Measurements from ENCODE around the gene NDUFV1. TPM values are rescaled to one million over a fixed set of nuclear protein-coding genes. Genes with fewer than 3 reads are reported as not detected.

Gene NDUFV1
- polyA plus RNA-seq, 1 of the 3 experiments (the other 2 are of a cell fraction), result 278 TPM

GRCh38 chr11:67611704-67612587 lies 5.2 kb downstream of the NDUFV1 start (continued):
- no peak for TF ChIP-seq NRF1 (IDR thresholded peaks at IDR 0.05; ENCODE audit: low read depth, low read length)
- no peak for TF ChIP-seq MAX (IDR thresholded peaks at IDR 0.05; ENCODE audit: low read depth)
- no peak for TF ChIP-seq USF1 (IDR thresholded peaks at IDR 0.05; ENCODE audit: borderline replicate concordance, low read depth)
- TF ChIP-seq RFX5 (IDR thresholded peaks at IDR 0.05; ENCODE audit: low read length), result no peak

GRCh38 chr11:67612751-67613150 lies 6.0 kb downstream of the NDUFV1 start:
- Histone ChIP-seq H3K27ac (ENCODE audit: low read depth in 2 of 2, low read length in 1 of 2) (no peak overlapping the region), H3K4me3 (ENCODE audit: low read depth in 2 of 2, low read length in 1 of 2) (no peak overlapping the region), H3K79me2 (ENCODE audit: insufficient read depth) (peaks cover 7% of the 10 kb centered on the region), H3K9me3 (no peaks in the 10 kb centered on the region), H3K4me1 (ENCODE audit: control insufficient read depth in 1 of 2, insufficient read depth in 2 of 2, low read depth in 1 of 2, low read length in 1 of 2) (peaks cover 1 to 4% of the 10 kb centered on the region in 2 experiments; a peak in 3 of 4 replicates), H3K36me3 (replicated peaks in 1 of 2; ENCODE audit: control insufficient read depth in 1 of 2, insufficient read depth in 2 of 2, low read length in 1 of 2) (peaks cover 5 to 42% of the 10 kb centered on the region in 2 experiments), H3F3A (replicated peaks; ENCODE audit: insufficient read depth) (no peaks in the 10 kb centered on the region), H3K27me3 (ENCODE audit: insufficient read depth) (no peaks in the 10 kb centered on the region), H2AFZ (ENCODE audit: low read depth) (no peak overlapping the region), H4K20me1 (ENCODE audit: insufficient read depth) (peaks cover 2% of the 10 kb centered on the region; the same call in 1 of the 2 replicates), H3K4me2 (no peak overlapping the region), H3K9ac (no peak overlapping the region), H3K9me2 (no peaks in the 10 kb centered on the region)
- CTCF ChIA-PET, result interaction anchor here (4.6 to 7.1 kb wide), 2 partner anchors 16 to 29 kb away, joined by 24 to 107 read pairs; partner anchors contain the start of genes GSTP1 and NUDT8
- POLR2A ChIA-PET, result no interaction called here
- no peak for DNase-seq
- no peak for TF ChIP-seq RCOR1 (IDR thresholded peaks at IDR 0.05; ENCODE audit: low read length)
- TF ChIP-seq PBX3 (IDR thresholded peaks at IDR 0.05), result no peak
- TF ChIP-seq REST (IDR thresholded peaks at IDR 0.05; ENCODE audit: low read depth, low read length), result no peak
- no peak for TF ChIP-seq FOXJ3 (CRISPR knock-in tag; IDR thresholded peaks at IDR 0.05)
- no peak for TF ChIP-seq NRF1 (IDR thresholded peaks at IDR 0.05; ENCODE audit: low read depth, low read length)
- no peak for TF ChIP-seq CHD2 (IDR thresholded peaks at IDR 0.05; ENCODE audit: low read length, partially characterized antibody)
- TF ChIP-seq GABPA (IDR thresholded peaks at IDR 0.05; ENCODE audit: low read depth), result no peak
- TF ChIP-seq RFX5 (IDR thresholded peaks at IDR 0.05; ENCODE audit: low read length), result no peak
- TF ChIP-seq SMC3 (IDR thresholded peaks at IDR 0.05; ENCODE audit: low read depth, low read length), result no peak
- TF ChIP-seq JUND (IDR thresholded peaks at IDR 0.05), result no peak
- TF ChIP-seq EP300 (IDR thresholded peaks at IDR 0.05; ENCODE audit: borderline replicate concordance in 1 of 2, low read depth in 1 of 2, low read length in 1 of 2), result no peak
- TF ChIP-seq TCF12 (IDR thresholded peaks at IDR 0.05), result no peak
- TF ChIP-seq ELF1 (IDR thresholded peaks at IDR 0.05), result no peak
- no peak for TF ChIP-seq MXI1 (IDR thresholded peaks at IDR 0.05; ENCODE audit: low read depth, low read length)
- no peak for TF ChIP-seq USF1 (IDR thresholded peaks at IDR 0.05; ENCODE audit: borderline replicate concordance, low read depth)
- no peak for TF ChIP-seq GATA2 (CRISPR knock-in tag; IDR thresholded peaks at IDR 0.05)
- 91% methylated on average over 9 of the region's 13 CpGs for WGBS (ENCODE audit: low lambda C conversion rate)
